PFSK-1 (cell line): ENCODE results near the gene ZNF319.

Experiments
- REST ChIP-seq, 2 experiments: IDR thresholded peaks; 2 replicates each; pipeline versions ENCODE4 v1.6.1 to v1.8.0; 2011 to 2012; ENCODE audit warnings: low read depth in 2 of 2, low read length in 2 of 2, control low read depth in 1 of 2, inconsistent platforms in 1 of 2, mild to moderate bottlenecking in 1 of 2, moderate library complexity in 1 of 2; ENCODE audit not compliant: insufficient read depth in 1 of 2
- TAF1 ChIP-seq: IDR thresholded peaks from 2 replicates; pipeline ENCODE4 v1.6.1; 2012; ENCODE audit warnings: low read length, control low read depth, borderline replicate concordance; ENCODE audit not compliant: insufficient read depth

GRCh38 chr16:57959121-57959520, 41.4 kb downstream of the ZNF319 start:
- no peak for TF ChIP-seq REST (IDR thresholded peaks at IDR 0.05; ENCODE audit: insufficient read depth in 1 of 2, low read depth in 2 of 2, low read length in 2 of 2)
- no peak for TF ChIP-seq TAF1
